COR-L47 (cell line): ENCODE data around the gene SIPA1L2.

ENCODE experiments used
- DNase-seq: peaks from one replicate; lab custom pipeline; 2025; lab: John Stamatoyannopoulos, UW

SIPA1L2 gene, protein sequence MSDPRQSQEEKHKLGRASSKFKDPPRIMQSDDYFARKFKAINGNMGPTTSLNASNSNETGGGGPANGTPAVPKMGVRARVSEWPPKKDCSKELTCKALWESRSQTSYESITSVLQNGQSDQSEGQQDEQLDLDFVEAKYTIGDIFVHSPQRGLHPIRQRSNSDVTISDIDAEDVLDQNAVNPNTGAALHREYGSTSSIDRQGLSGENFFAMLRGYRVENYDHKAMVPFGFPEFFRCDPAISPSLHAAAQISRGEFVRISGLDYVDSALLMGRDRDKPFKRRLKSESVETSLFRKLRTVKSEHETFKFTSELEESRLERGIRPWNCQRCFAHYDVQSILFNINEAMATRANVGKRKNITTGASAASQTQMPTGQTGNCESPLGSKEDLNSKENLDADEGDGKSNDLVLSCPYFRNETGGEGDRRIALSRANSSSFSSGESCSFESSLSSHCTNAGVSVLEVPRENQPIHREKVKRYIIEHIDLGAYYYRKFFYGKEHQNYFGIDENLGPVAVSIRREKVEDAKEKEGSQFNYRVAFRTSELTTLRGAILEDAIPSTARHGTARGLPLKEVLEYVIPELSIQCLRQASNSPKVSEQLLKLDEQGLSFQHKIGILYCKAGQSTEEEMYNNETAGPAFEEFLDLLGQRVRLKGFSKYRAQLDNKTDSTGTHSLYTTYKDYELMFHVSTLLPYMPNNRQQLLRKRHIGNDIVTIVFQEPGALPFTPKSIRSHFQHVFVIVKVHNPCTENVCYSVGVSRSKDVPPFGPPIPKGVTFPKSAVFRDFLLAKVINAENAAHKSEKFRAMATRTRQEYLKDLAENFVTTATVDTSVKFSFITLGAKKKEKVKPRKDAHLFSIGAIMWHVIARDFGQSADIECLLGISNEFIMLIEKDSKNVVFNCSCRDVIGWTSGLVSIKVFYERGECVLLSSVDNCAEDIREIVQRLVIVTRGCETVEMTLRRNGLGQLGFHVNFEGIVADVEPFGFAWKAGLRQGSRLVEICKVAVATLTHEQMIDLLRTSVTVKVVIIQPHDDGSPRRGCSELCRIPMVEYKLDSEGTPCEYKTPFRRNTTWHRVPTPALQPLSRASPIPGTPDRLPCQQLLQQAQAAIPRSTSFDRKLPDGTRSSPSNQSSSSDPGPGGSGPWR (N-terminal part only)

GRCh38 chr1:232630047-232630893 is at the start of gene SIPA1L2:
SIPA1L2 (minus strand) TSS chr1:232630133; CDS start chr1:232515339, 114,794 bp downstream.
- DNase-seq: peak; percentile 91

GRCh38 chr1:232678185-232678886 is 48.4 kb upstream of the SIPA1L2 start:
- peak; percentile 50 for DNase-seq

DNA sequence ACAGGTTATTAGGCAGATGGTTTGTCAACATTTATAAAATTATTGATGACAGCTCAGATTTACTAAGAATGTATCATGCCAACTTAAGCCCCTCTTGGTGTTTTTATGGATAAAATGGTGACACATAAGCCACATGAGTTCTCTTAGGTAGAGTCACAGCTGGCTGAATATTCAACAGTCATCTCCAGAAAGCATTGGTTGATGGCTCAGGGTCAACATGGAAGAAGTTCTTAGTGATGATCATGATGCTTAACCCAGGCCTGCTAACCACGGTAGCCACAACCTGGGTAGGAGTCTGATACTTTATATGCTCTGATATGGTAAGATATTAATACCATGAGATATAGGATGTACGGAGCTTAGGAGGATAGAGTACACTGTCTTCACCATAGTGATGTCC is 46.4 kb upstream of the SIPA1L2 start:
- DNase-seq: no peak

DNA sequence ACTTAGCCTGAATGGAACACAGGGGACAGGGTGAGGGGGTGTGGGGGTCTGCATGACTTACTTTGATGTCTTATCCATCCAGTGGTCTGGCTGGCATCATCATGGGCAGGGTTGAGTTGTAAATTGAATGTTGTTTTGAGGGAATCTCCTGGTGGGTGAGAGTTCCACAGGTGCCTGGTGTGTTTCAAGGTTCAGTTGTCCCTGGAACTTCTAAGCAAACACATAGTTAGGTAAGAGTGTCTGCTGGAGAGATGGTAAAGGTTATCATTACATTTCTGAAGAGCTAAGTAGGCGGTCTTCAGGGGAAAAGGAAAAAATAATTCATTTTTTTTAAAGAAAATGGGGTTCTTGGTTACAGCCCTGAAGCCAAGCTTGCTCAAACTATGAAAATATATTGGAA is 46.0 kb upstream of the SIPA1L2 start:
- DNase-seq: no peak

DNA sequence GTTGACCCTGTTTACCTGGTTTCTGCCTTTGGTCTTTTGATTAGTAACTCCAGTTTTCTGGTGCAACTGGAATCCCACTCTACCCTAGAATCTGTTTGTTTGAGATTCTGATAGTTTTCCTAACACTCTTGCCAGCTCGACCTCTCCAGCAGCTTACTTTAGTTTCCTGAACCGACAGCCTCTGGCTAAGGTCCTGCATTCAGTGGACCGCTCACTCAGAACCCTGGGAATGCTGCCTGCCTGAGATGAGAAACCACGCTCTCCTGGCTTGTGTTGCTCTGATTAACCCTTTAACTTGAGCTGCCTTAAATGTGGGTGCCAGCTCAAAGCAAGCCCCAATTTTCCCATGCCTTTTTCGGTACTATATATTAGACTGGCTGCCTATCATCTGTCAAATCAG is 45.3 kb upstream of the SIPA1L2 start:
- no peak for DNase-seq

GRCh38 chr1:232673256-232673655 is 43.3 kb upstream of the SIPA1L2 start:
- no peak for DNase-seq

DNA sequence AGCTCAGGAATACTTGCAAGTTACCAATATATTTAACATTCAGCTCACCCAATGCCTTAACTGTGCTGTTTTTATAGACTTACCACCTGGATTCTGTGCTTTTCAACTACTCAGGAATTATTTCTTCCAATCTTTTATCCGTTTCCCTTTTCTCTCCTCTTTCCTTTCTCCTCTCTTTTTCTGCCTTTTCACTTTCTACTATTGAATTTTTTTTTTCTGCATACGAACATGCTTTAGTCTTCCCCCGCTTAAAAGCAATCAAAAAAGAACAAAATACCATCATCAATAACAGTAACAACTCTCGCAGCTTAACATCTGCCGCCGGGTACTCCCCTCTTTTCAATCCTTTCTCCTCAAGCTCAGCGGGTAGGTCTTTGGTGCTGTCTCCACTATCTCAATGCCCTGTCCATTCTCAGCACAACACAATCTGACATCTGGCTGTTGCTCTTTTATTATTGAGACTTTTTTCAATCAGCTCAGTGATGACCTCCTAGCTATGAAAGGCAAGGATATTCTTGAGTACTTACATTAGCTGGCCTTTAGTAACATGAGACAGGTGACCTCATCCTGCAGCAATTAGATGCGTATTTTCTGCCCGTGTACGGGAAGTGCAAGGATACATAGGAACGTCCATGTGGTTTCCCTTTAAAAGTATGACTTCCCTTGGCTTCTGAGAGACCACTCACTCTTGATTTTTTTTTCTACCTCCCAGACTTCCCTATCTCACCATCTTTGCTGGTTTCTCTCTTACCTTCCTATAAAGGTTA is 40.2 kb upstream of the SIPA1L2 start:
- DNase-seq: no peak

- no peak for DNase-seq
Observed at GRCh38 chr1:232667778-232668165, 37.8 kb upstream of the SIPA1L2 start.

GRCh38 chr1:232667094-232667777 is 37.3 kb upstream of the SIPA1L2 start:
- no peak for DNase-seq

DNA sequence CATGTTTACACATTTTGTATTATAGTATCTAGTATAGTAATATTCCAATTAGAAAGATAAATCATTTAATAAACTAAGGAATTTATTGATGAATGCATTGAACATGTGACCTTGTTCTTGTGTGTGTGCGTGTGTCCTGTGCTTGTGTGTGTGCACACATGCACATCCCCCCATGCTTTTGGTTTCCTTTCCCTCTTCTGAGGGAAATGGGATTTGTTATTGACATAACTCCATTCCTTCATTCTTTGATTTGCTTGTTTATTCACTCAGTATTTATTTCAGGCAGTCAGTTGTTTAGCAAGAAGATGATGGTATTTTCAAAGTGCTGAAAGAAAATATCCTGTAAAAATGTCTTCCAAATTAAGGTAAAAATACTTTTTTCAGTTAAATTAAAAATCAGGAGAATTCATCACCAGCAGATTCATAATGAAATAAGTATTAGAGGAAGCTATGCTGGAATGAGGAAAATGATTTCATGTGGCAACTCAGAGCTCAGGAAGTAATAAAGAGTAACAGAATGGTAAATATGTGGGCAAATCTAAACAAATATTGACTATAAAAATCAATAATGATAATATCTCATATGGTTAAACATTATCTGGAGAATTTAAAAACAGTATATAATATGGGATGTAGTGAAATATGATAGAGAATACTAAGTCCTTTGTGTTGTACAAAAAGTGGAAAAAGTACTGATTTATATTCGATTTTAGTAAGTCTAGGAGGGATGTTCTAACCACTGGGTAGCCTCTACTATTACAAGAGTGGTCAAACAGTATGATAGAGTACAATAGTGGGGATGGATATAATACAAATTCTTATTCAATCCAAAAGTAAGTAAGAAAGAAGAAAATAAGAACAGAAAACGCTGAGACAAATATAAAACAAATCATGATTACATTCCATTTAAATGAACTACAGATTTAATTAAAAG is 35.2 kb upstream of the SIPA1L2 start:
- DNase-seq: no peak

DNA sequence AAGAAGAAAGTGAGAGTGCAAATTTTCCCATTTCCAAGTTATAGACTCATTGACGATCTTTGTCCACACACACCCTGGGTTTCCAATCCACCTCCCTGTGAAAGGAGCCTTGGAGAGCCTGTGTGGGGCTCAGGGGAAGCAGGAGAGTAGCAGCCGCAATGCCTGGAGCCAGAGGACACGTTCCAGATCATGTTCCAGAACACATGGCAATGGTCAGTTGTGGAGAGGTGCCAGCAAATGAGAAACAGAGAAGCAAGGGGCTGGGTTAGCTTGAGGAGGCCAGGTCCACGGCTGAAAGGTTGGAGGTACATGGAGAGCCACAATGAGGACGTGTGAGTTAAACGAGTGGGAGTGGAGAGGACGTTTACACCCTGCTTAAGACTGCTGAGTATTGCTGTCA is 33.0 kb upstream of the SIPA1L2 start:
- DNase-seq: no peak

GRCh38 chr1:232658386-232658785 is 28.5 kb upstream of the SIPA1L2 start:
- no peak for DNase-seq

- DNase-seq: no peak
Observed at GRCh38 chr1:232657426-232658005, 27.6 kb upstream of the SIPA1L2 start.

- no peak for DNase-seq
Observed at GRCh38 chr1:232655746-232656085, 25.8 kb upstream of the SIPA1L2 start.

- no peak for DNase-seq
Observed at GRCh38 chr1:232655028-232655745, 25.3 kb upstream of the SIPA1L2 start.

- DNase-seq: no peak
Observed at GRCh38 chr1:232653789-232654188, 23.9 kb upstream of the SIPA1L2 start.

GRCh38 chr1:232650845-232651244 is 20.9 kb upstream of the SIPA1L2 start:
- DNase-seq: no peak

DNA sequence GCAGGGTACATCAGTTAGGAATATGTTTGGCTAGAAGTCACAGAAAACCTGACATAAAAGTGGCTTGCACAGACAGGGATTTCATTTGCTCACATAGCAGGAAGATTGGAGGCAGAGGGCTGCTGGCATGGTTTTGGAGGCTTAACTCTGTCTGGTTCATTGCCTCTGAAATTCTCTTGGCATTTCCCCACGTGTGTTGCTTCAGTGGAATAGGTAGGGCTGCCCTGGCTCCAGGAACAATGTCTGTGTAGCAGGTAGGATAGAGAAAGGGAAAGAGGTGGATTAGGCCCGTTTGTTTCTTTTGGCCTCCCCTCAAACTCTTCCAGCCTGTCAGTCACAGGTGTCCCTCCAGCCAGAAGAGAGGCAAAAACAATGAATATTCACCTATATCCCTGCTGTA is 20.5 kb upstream of the SIPA1L2 start:
- DNase-seq: no peak
